ENCODE results near the gene MFAP2. TPM values are rescaled to one million over a fixed set of nuclear protein-coding genes. Genes with fewer than 3 reads are reported as not detected.

The MFAP2 gene
- total RNA-seq, 1 donor from 2014 or later, result 83.4 TPM

- no peaks in the 10 kb centered on the region for H3K9me3 Mint-ChIP-seq
- DNase-seq (ENCODE audit: low read depth, low spot score), result no peak
- H3K27me3 Mint-ChIP-seq (ENCODE audit: low read depth), result peaks cover under 1% of the 10 kb centered on the region
- peaks cover 44% of the 10 kb centered on the region for H3K4me1 Mint-ChIP-seq
- H3K36me3 Mint-ChIP-seq (ENCODE audit: low read depth), result no peaks in the 10 kb centered on the region
- peak overlapping the region; percentile 45 for H3K27ac Mint-ChIP-seq (ENCODE audit: unreplicated experiment)
- TF ChIP-seq, protein P1, sequence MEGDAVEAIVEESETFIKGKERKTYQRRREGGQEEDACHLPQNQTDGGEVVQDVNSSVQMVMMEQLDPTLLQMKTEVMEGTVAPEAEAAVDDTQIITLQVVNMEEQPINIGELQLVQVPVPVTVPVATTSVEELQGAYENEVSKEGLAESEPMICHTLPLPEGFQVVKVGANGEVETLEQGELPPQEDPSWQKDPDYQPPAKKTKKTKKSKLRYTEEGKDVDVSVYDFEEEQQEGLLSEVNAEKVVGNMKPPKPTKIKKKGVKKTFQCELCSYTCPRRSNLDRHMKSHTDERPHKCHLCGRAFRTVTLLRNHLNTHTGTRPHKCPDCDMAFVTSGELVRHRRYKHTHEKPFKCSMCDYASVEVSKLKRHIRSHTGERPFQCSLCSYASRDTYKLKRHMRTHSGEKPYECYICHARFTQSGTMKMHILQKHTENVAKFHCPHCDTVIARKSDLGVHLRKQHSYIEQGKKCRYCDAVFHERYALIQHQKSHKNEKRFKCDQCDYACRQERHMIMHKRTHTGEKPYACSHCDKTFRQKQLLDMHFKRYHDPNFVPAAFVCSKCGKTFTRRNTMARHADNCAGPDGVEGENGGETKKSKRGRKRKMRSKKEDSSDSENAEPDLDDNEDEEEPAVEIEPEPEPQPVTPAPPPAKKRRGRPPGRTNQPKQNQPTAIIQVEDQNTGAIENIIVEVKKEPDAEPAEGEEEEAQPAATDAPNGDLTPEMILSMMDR (conservative IDR thresholded peaks at IDR 0.05), result no peak
- peak overlapping the region; percentile 78 for H3K4me3 Mint-ChIP-seq
Measured at GRCh38 chr1:16975838-16976237, 4.6 kb downstream of the MFAP2 start.

- no peak for DNase-seq (ENCODE audit: low read depth, low spot score)
- TF ChIP-seq, protein P1 (conservative IDR thresholded peaks at IDR 0.05), result no peak
- H3K27ac Mint-ChIP-seq (ENCODE audit: unreplicated experiment), result no peak overlapping the region
- H3K27me3 Mint-ChIP-seq (ENCODE audit: low read depth), result no peaks in the 10 kb centered on the region
- no peaks in the 10 kb centered on the region for H3K36me3 Mint-ChIP-seq (ENCODE audit: low read depth)
- no peak overlapping the region for H3K4me3 Mint-ChIP-seq
- H3K4me1 Mint-ChIP-seq, result peaks cover 44% of the 10 kb centered on the region
- H3K9me3 Mint-ChIP-seq, result no peaks in the 10 kb centered on the region
Measured at GRCh38 chr1:16975211-16975610, 5.2 kb downstream of the MFAP2 start.

GRCh38 chr1:16973215-16973614, 7.2 kb downstream of the MFAP2 start:
- no peak overlapping the region for H3K27ac Mint-ChIP-seq (ENCODE audit: unreplicated experiment)
- no peaks in the 10 kb centered on the region for H3K36me3 Mint-ChIP-seq (ENCODE audit: low read depth)
- H3K9me3 Mint-ChIP-seq, result no peaks in the 10 kb centered on the region
- H3K27me3 Mint-ChIP-seq (ENCODE audit: low read depth), result no peaks in the 10 kb centered on the region
- peaks cover 44% of the 10 kb centered on the region for H3K4me1 Mint-ChIP-seq
- H3K4me3 Mint-ChIP-seq, result no peak overlapping the region
- DNase-seq (ENCODE audit: low read depth, low spot score), result no peak
- TF ChIP-seq, protein P1 (conservative IDR thresholded peaks at IDR 0.05), result no peak

- Mint-ChIP-seq H3K4me1 (peaks cover 38% of the 10 kb centered on the region), H3K4me3 (peak overlapping the region; percentile 80), H3K36me3 (ENCODE audit: low read depth) (no peaks in the 10 kb centered on the region), H3K27ac (ENCODE audit: unreplicated experiment) (peak overlapping the region; percentile 83), H3K27me3 (ENCODE audit: low read depth) (no peaks in the 10 kb centered on the region), H3K9me3 (no peaks in the 10 kb centered on the region)
- no peak for DNase-seq (ENCODE audit: low read depth, low spot score)
- TF ChIP-seq, protein P1 (conservative IDR thresholded peaks at IDR 0.05), result no peak
Measured at GRCh38 chr1:16972189-16972895, 8.1 kb downstream of the MFAP2 start.

GRCh38 chr1:16971341-16972188, 8.9 kb downstream of the MFAP2 start:
- Mint-ChIP-seq H3K4me3 (no peak overlapping the region), H3K27ac (ENCODE audit: unreplicated experiment) (no peak overlapping the region), H3K4me1 (peaks cover 33% of the 10 kb centered on the region), H3K36me3 (ENCODE audit: low read depth) (no peaks in the 10 kb centered on the region), H3K9me3 (no peaks in the 10 kb centered on the region), H3K27me3 (ENCODE audit: low read depth) (no peaks in the 10 kb centered on the region)
- TF ChIP-seq, protein P1 (conservative IDR thresholded peaks at IDR 0.05), result no peak
- no peak for DNase-seq (ENCODE audit: low read depth, low spot score)

All from neural crest cell (in vitro differentiated cells).